DMS53 (cell line): ENCODE measurements around the gene ANKDD1B.

ENCODE experiments used
- DNase-seq: peaks from one replicate; lab custom pipeline; 2025; lab: John Stamatoyannopoulos, UW

Gene ANKDD1B

GRCh38 chr5:75662061-75662460 is 50.8 kb downstream of the ANKDD1B start:
- DNase-seq, result no peak

GRCh38 chr5:75663579-75664284 is 52.5 kb downstream of the ANKDD1B start:
- DNase-seq, result no peak

GRCh38 chr5:75664979-75665378 is 53.7 kb downstream of the ANKDD1B start:
- DNase-seq, result no peak

- no peak for DNase-seq
Observed at GRCh38 chr5:75666801-75667200, 55.5 kb downstream of the ANKDD1B start.

- DNase-seq, result peak; percentile 6
Observed at GRCh38 chr5:75667586-75667985, 56.3 kb downstream of the ANKDD1B start.

- DNase-seq, result peak; percentile 71
Observed at GRCh38 chr5:75668445-75668844, 57.2 kb downstream of the ANKDD1B start.

- peak; percentile 92 for DNase-seq
Observed at GRCh38 chr5:75668977-75669689, 57.9 kb downstream of the ANKDD1B start.

GRCh38 chr5:75670577-75670976 is 59.3 kb downstream of the ANKDD1B start:
- no peak for DNase-seq

GRCh38 chr5:75671506-75671905 is 60.3 kb downstream of the ANKDD1B start:
- DNase-seq, result no peak

- no peak for DNase-seq
Observed at GRCh38 chr5:75672616-75673015, 61.4 kb downstream of the ANKDD1B start.

- no peak for DNase-seq
Observed at GRCh38 chr5:75675783-75676182, 64.5 kb downstream of the ANKDD1B start.

- DNase-seq, result no peak
Observed at GRCh38 chr5:75677607-75678006, 66.4 kb downstream of the ANKDD1B start.

GRCh38 chr5:75678155-75678554 is 66.9 kb downstream of the ANKDD1B start:
- peak; percentile 26 for DNase-seq

- DNase-seq, result peak; percentile 73
Observed at GRCh38 chr5:75681125-75681830, 70.0 kb downstream of the ANKDD1B start.

GRCh38 chr5:75685141-75685540 is 73.9 kb downstream of the ANKDD1B start:
- DNase-seq, result no peak

GRCh38 chr5:75686480-75686879 is 75.2 kb downstream of the ANKDD1B start:
- DNase-seq, result no peak

GRCh38 chr5:75690669-75691068 is 79.4 kb downstream of the ANKDD1B start:
- DNase-seq, result no peak

- no peak for DNase-seq
Observed at GRCh38 chr5:75694781-75695180, 83.5 kb downstream of the ANKDD1B start.

- peak; percentile 19 for DNase-seq
Observed at GRCh38 chr5:75695472-75696351, 84.5 kb downstream of the ANKDD1B start.

GRCh38 chr5:75701856-75702255 is 90.6 kb downstream of the ANKDD1B start:
- DNase-seq, result no peak

GRCh38 chr5:75706016-75706415 is 94.8 kb downstream of the ANKDD1B start:
- no peak for DNase-seq

GRCh38 chr5:75706775-75707174 is 95.5 kb downstream of the ANKDD1B start:
- no peak for DNase-seq
